GM23248 (cell line): ENCODE data around the gene TUBB. TPM values are rescaled to one million over a fixed set of nuclear protein-coding genes. Genes with fewer than 3 reads are reported as not detected.

ENCODE experiments used
- DNase-seq: peaks from one replicate; pipeline ENCODE4 v3.0.0-alpha.2; 2015
- H2AFZ ChIP-seq: fragments of 200-600 bp; sonication (generic); 2 replicates; pipeline ENCODE4 v1.6.1; 2016; ENCODE audit warnings: antibody characterized with exemption
- H3F3A ChIP-seq: fragments of 200-600 bp; sonication (generic); 2 replicates; pipeline ENCODE4 v1.6.1; 2016; ENCODE audit warnings: mild to moderate bottlenecking, antibody characterized with exemption, mixed run types; ENCODE audit not compliant: insufficient read depth
- H3K27ac ChIP-seq: fragments of 200-600 bp; sonication (generic); 2 replicates; pipeline ENCODE4 v1.5.1; 2016; ENCODE audit warnings: mild to moderate bottlenecking
- H3K27me3 ChIP-seq: fragments of 200-600 bp; sonication (generic); replicated peaks from 2 replicates; pipeline ENCODE4 v1.6.1; 2016; ENCODE audit warnings: mild to moderate bottlenecking; ENCODE audit not compliant: insufficient read depth
- H3K36me3 ChIP-seq: fragments of 200-600 bp; sonication (generic); 2 replicates; pipeline ENCODE4 v1.6.1; 2016; ENCODE audit warnings: low read depth, mild to moderate bottlenecking
- H3K4me1 ChIP-seq: fragments of 200-600 bp; sonication (generic); 2 replicates; pipeline ENCODE4 v1.6.1; 2016; ENCODE audit warnings: mild to moderate bottlenecking; ENCODE audit not compliant: insufficient read depth
- H3K4me2 ChIP-seq: fragments of 200-600 bp; sonication (generic); one replicate; pipeline ENCODE4 v1.6.1; 2016; ENCODE audit warnings: mild to moderate bottlenecking; ENCODE audit not compliant: unreplicated experiment
- H3K4me3 ChIP-seq: fragments of 200-600 bp; sonication (generic); 2 replicates; pipeline ENCODE4 v1.5.1; 2016; ENCODE audit warnings: mild to moderate bottlenecking
- H3K79me2 ChIP-seq: fragments of 200-600 bp; sonication (generic); 2 replicates; pipeline ENCODE4 v1.6.1; 2016; ENCODE audit warnings: mild to moderate bottlenecking; ENCODE audit not compliant: insufficient read depth
- H3K9ac ChIP-seq: fragments of 200-600 bp; sonication (generic); 2 replicates; pipeline ENCODE4 v1.6.1; 2016; ENCODE audit warnings: mild to moderate bottlenecking
- H3K9me2 ChIP-seq: fragments of 200-600 bp; sonication (generic); 2 replicates; pipeline ENCODE4 v1.6.1; 2016; ENCODE audit warnings: mixed run types, mild to moderate bottlenecking, moderate library complexity; ENCODE audit not compliant: insufficient read depth
- H3K9me3 ChIP-seq: fragments of 200-600 bp; sonication (generic); one replicate; pipeline ENCODE4 v1.6.1; 2017; ENCODE audit warnings: low read depth
- H4K20me1 ChIP-seq: fragments of 200-600 bp; sonication (generic); 2 replicates; pipeline ENCODE4 v1.6.0; 2016; ENCODE audit not compliant: insufficient read depth
- EZH2 ChIP-seq: fragments of 200-600 bp; sonication (generic); IDR thresholded peaks from 2 replicates; pipeline ENCODE4 v1.6.1; 2018; ENCODE audit warnings: antibody characterized with exemption, mild to moderate bottlenecking; ENCODE audit not compliant: insufficient read depth, poor library complexity, severe bottlenecking
- EZH2phosphoT487 ChIP-seq: fragments of 200-600 bp; sonication (generic); IDR thresholded peaks from 2 replicates; pipeline ENCODE4 v1.6.1; 2018; ENCODE audit warnings: antibody characterized with exemption, moderate library complexity, mild to moderate bottlenecking, low read depth; ENCODE audit not compliant: insufficient read depth
- WGBS, 2 experiments: methylation state at CpG; one replicate each; pipeline ENCODE4 v1.1.6; 2015 to 2017; ENCODE audit warnings: low lambda C conversion rate in 2 of 2, low coverage in 1 of 2; ENCODE audit errors: missing lambda C conversion rate in 2 of 2; 5-methylcytosine and 5-hydroxymethylcytosine counted together
- in situ Hi-C: fragments of 300-500 bp; cut with MboI; formaldehyde crosslinking; loops from 2 replicates; pipeline ENCODE4 v1.15.0; 2020
- polyA plus RNA-seq: library from polyadenylated mRNA; unstranded; fragments of >200 nt; fragmentation: Nextera tagmentation; extraction: Ambion mirVana; gene quantifications from 2 replicates; pipeline ENCODE4 v1.2.1, GENCODE V29; 2016
- total RNA-seq: library from RNA; depleted of rRNA; stranded (reverse); fragments of >200 nt; shearing (Covaris generic); gene quantifications from 2 replicates; pipeline ENCODE4 v1.2.3, GENCODE V29; 2014

TUBB gene
- total and polyA plus RNA-seq, 2 experiments from 2014 or later: 491 to 565 TPM

- in situ Hi-C loops: no loop called here
- Histone ChIP-seq H3K9me2 (no peaks in the 10 kb centered on the region), H2AFZ (no peak overlapping the region), H4K20me1 (no peaks in the 10 kb centered on the region), H3K79me2 (peaks cover 95% of the 10 kb centered on the region), H3K4me2 (peak overlapping the region; percentile 100), H3F3A (peaks cover 53% of the 10 kb centered on the region), H3K36me3 (peaks cover 22% of the 10 kb centered on the region), H3K9ac (peak overlapping the region; percentile 100), H3K4me1 (peaks cover 20% of the 10 kb centered on the region), H3K27ac (peak overlapping the region; percentile 100), H3K4me3 (peak overlapping the region; percentile 100), H3K9me3 (no peaks in the 10 kb centered on the region), H3K27me3 (no peaks in the 10 kb centered on the region)
- peak; percentile 93 for DNase-seq
- TF ChIP-seq EZH2phosphoT487 (no peak), EZH2 (no peak)
- WGBS, 2 experiments: 2 to 3% methylated on average over 8 to 11 of the region's 11 CpGs
Observed at GRCh38 chr6:30682143-30683117, 37.7 kb upstream of the TUBB start.

- Histone ChIP-seq H3K27ac (peak overlapping the region; percentile 100), H3K9ac (peak overlapping the region; percentile 100), H3K4me3 (peak overlapping the region; percentile 100), H3F3A (peaks cover 52% of the 10 kb centered on the region), H2AFZ (no peak overlapping the region), H3K79me2 (peaks cover 94% of the 10 kb centered on the region), H3K9me2 (no peaks in the 10 kb centered on the region), H3K36me3 (peaks cover 15% of the 10 kb centered on the region), H3K9me3 (no peaks in the 10 kb centered on the region), H3K4me2 (peak overlapping the region; percentile 100), H3K4me1 (peaks cover 25% of the 10 kb centered on the region), H3K27me3 (no peaks in the 10 kb centered on the region), H4K20me1 (no peaks in the 10 kb centered on the region)
- TF ChIP-seq EZH2: no peak
- no peak for TF ChIP-seq EZH2phosphoT487
- 9 to 16% methylated on average over 3 to 7 of the region's 7 CpGs for WGBS, 2 experiments
- in situ Hi-C loops: no loop called here
- no peak for DNase-seq
Observed at GRCh38 chr6:30683183-30683979, 36.8 kb upstream of the TUBB start.

GRCh38 chr6:30683980-30684338 lies 36.2 kb upstream of the TUBB start:
- Histone ChIP-seq H3K79me2 (peaks cover 94% of the 10 kb centered on the region), H3F3A (peaks cover 50% of the 10 kb centered on the region), H3K9me2 (no peaks in the 10 kb centered on the region), H3K9me3 (no peaks in the 10 kb centered on the region), H3K27ac (peak overlapping the region; percentile 100), H3K4me2 (peak overlapping the region; percentile 100), H3K36me3 (peaks cover 10% of the 10 kb centered on the region), H3K9ac (peak overlapping the region; percentile 100), H2AFZ (no peak overlapping the region), H3K4me1 (peaks cover 31% of the 10 kb centered on the region), H4K20me1 (no peaks in the 10 kb centered on the region), H3K27me3 (no peaks in the 10 kb centered on the region), H3K4me3 (peak overlapping the region; percentile 100)
- in situ Hi-C loops: no loop called here
- no peak for TF ChIP-seq EZH2
- no peak for TF ChIP-seq EZH2phosphoT487
- 0% methylated on average over 2 of the region's 2 CpGs for WGBS, 2 experiments
- DNase-seq: peak; percentile 42

- Histone ChIP-seq H3K27ac (peak overlapping the region; percentile 100), H4K20me1 (no peaks in the 10 kb centered on the region), H2AFZ (no peak overlapping the region), H3K4me1 (peaks cover 33% of the 10 kb centered on the region), H3K4me2 (peak overlapping the region; percentile 100), H3K4me3 (peak overlapping the region; percentile 100), H3K9me2 (no peaks in the 10 kb centered on the region), H3K9me3 (no peaks in the 10 kb centered on the region), H3K27me3 (no peaks in the 10 kb centered on the region), H3K36me3 (peaks cover 10% of the 10 kb centered on the region), H3F3A (peaks cover 53% of the 10 kb centered on the region), H3K9ac (peak overlapping the region; percentile 100), H3K79me2 (peaks cover 94% of the 10 kb centered on the region)
- peak; percentile 59 for DNase-seq
- TF ChIP-seq EZH2phosphoT487 (no peak), EZH2 (no peak)
- in situ Hi-C loops: no loop called here
- WGBS, 2 experiments: 11 to 13% methylated on average over 16 to 19 of the region's 21 CpGs
Observed at GRCh38 chr6:30684386-30685156, 35.6 kb upstream of the TUBB start.
